22Rv1 (cell line): ENCODE data around the gene ERI3.
A peak's percentile ranks its signal among the peaks of the same experiment; 100 is the strongest.

Experiments
- H3K27ac ChIP-seq: fragments of 450-650 bp; 2 replicates; pipeline ENCODE4 v1.5.1; 2017
- ZFX ChIP-seq: fragments of 450-650 bp; IDR thresholded peaks from 2 replicates; pipeline ENCODE4 v1.6.1; 2017; ENCODE audit warnings: antibody characterized with exemption, borderline replicate concordance
- TF ChIP-seq, protein P1 (sequence below): fragments of 450-650 bp; IDR thresholded peaks from 2 replicates; pipeline ENCODE4 v1.5.1; 2017; ENCODE audit warnings: mild to moderate bottlenecking

ERI3 gene

GRCh38 chr1:44334968-44335367 lies 20.1 kb downstream of the ERI3 start:
- TF ChIP-seq ZFX: no peak
- TF ChIP-seq, protein P1, sequence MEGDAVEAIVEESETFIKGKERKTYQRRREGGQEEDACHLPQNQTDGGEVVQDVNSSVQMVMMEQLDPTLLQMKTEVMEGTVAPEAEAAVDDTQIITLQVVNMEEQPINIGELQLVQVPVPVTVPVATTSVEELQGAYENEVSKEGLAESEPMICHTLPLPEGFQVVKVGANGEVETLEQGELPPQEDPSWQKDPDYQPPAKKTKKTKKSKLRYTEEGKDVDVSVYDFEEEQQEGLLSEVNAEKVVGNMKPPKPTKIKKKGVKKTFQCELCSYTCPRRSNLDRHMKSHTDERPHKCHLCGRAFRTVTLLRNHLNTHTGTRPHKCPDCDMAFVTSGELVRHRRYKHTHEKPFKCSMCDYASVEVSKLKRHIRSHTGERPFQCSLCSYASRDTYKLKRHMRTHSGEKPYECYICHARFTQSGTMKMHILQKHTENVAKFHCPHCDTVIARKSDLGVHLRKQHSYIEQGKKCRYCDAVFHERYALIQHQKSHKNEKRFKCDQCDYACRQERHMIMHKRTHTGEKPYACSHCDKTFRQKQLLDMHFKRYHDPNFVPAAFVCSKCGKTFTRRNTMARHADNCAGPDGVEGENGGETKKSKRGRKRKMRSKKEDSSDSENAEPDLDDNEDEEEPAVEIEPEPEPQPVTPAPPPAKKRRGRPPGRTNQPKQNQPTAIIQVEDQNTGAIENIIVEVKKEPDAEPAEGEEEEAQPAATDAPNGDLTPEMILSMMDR: no peak
- no peak overlapping the region for H3K27ac ChIP-seq

- no peak overlapping the region for H3K27ac ChIP-seq
- TF ChIP-seq, protein P1: no peak
- no peak for TF ChIP-seq ZFX
Measured at GRCh38 chr1:44333376-44333775, 21.7 kb downstream of the ERI3 start.

GRCh38 chr1:44332505-44332904 lies 22.6 kb downstream of the ERI3 start:
- H3K27ac ChIP-seq: no peak overlapping the region
- TF ChIP-seq, protein P1: no peak
- TF ChIP-seq ZFX: no peak

DNA sequence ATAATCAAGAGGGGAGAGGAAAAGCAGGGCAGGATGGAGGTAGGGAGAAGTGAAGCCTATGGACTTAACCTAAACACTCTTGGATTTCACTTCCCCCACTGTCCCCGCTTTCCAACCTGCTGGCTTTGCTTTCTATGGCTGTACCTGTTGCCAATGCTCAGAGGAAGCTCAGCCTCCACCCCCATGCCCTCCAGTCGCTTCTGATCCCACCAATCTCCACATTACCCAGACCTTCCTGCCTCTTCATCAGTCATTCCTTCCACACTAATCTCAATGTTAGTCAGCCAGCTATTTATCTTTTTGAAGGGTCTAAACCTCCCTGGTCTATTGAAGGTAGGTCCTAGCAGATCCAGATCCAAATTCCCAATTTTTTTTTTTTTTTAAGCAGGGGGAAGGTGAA lies 24.1 kb downstream of the ERI3 start:
- TF ChIP-seq ZFX: no peak
- TF ChIP-seq, protein P1: no peak
- H3K27ac ChIP-seq: no peak overlapping the region

DNA sequence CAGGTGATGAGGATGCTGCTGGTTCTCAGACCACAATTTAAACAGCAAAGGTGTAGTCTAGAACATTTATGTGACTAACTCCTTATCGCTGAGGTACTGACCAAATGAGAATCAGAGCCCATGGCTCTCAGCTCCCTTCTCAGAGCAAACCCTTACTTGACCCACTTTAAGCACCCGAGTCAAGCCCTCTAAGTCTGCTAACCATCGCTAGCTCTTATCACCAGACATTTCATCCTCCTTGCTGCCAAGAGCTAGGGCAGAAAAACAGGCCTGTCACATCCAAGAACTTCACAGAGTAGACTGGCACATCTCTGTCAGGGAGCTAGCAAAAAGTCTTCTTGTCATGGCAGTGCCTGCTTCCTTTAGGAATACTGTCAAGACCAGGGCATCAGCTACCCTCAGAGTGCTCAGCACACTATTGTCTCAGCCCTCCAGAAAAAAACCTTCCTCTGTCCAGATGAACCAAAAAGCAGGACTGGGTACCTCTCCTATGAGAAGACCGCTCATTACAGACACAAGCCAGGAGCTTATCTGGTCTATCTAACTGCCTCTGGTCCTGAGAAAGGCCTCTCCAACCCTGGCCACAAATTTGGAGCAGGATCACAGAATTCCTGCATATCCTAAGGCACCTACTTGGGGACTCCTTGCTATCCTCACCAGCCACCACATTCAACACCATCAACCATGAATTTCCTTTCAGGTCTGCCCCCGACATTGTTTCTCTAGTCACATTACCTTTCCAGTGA lies 26.2 kb downstream of the ERI3 start:
- TF ChIP-seq, protein P1: no peak
- TF ChIP-seq ZFX: no peak
- peak overlapping the region; percentile 77 for H3K27ac ChIP-seq

DNA sequence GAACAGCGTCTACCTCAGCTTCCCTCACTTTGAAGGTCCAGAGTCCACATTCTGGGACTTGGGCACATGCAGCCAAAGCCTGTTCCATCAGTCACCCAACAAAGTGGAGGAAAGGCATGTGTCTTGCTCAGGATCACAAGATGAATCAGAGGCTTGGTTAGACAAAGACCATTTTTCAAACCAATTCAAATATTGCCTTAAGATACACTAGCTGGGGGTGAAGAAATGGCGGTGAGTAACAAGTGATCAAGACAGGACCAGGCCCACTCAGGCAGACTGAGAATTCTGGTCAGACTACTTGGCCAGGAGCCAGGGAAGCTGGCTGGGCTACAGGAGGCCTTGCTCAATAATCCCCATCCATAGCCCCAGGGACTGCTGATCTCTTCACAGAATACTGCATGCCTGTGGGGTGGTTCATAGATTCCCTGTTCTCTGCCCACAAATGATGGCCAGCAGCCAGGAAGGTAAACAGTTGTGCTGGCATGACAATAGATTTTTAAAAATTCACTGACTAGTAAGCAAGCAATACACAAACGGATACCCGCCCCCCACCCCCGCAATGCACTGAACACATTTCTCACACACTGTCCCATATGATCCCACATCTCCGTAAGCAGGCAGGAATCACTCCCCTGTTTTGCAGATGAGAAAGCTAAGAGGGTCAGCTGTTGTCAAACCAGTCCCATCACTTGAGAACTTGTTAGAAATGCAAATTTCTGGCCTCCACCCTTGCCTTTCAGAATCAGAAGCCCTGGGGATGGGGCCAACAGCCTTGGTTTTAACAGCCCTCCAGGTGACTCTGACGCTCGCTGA lies 27.2 kb downstream of the ERI3 start:
- TF ChIP-seq ZFX: no peak
- TF ChIP-seq, protein P1: no peak
- H3K27ac ChIP-seq: peak overlapping the region; percentile 77
